HEK293 (cell line): ENCODE measurements around the gene ZNF335.
A peak's percentile ranks its signal among the peaks of the same experiment; 100 is the strongest.

Experiments used
- CTCF ChIA-PET: fragments of 350-600 bp; formaldehyde crosslinking; extraction: SDS; loops from one replicate; lab custom pipeline; 2021; ENCODE audit warnings: antibody characterized with exemption; lab: Yijun Ruan, JAX
- POLR2A ChIA-PET: fragments of 300-600 bp; formaldehyde crosslinking; extraction: SDS; loops from one replicate; lab custom pipeline; 2020; ENCODE audit warnings: antibody characterized with exemption, inconsistent platforms; lab: Yijun Ruan, JAX
- H3K27ac ChIP-seq: fragments of 200-500 bp; sonication (Bioruptor generic); 2 replicates; pipeline ENCODE4 v1.5.1; 2014; ENCODE audit warnings: low read depth, low read length, control low read depth, inconsistent platforms; ENCODE audit errors: extremely low read depth
- H3K36me3 ChIP-seq, 2 experiments: fragments of 200-500 bp in 1 of 2; sonication (Bioruptor generic) in 1 of 2; 1 replicate in 1 of 2; 2 replicates in 1 of 2; pipeline ENCODE4 v1.5.1; 2014 to 2017; ENCODE audit warnings: inconsistent platforms in 2 of 2, low read length in 2 of 2; ENCODE audit not compliant: control insufficient read depth in 2 of 2, insufficient read depth in 1 of 2
- H3K4me1 ChIP-seq: fragments of 200-500 bp; sonication (Bioruptor generic); 2 replicates; pipeline ENCODE4 v1.5.1; 2014; ENCODE audit warnings: mild to moderate bottlenecking, low read length, inconsistent platforms; ENCODE audit not compliant: control insufficient read depth, insufficient read depth
- H3K4me3 ChIP-seq: 2 replicates; pipeline ENCODE4 v1.5.1; 2011; ENCODE audit warnings: low read depth, mild to moderate bottlenecking, control low read depth, low read length, moderate library complexity
- H3K9me3 ChIP-seq: fragments of 200-500 bp; sonication (Bioruptor generic); 2 replicates; pipeline ENCODE4 v1.5.1; 2014; ENCODE audit warnings: low read depth, low read length, inconsistent platforms; ENCODE audit not compliant: control insufficient read depth, insufficient read depth
- BCL11B ChIP-seq: fragments of 450-650 bp; formaldehyde crosslinking; IDR thresholded peaks from 2 replicates; pipeline ENCODE4 v1.5.1; 2016; ENCODE audit warnings: low read depth, missing biosample characterization, missing genetic modification characterization
- GFI1B ChIP-seq: fragments of 450-650 bp; formaldehyde crosslinking; IDR thresholded peaks from 2 replicates; pipeline ENCODE4 v1.5.1; 2016; ENCODE audit warnings: missing biosample characterization, missing genetic modification characterization
- HIC1 ChIP-seq: fragments of 450-650 bp; formaldehyde crosslinking; IDR thresholded peaks from 2 replicates; pipeline ENCODE4 v1.5.1; 2016; ENCODE audit warnings: missing biosample characterization, missing genetic modification characterization
- IKZF3 ChIP-seq: fragments of 450-650 bp; IDR thresholded peaks from 2 replicates; pipeline ENCODE4 v1.5.0; 2018; ENCODE audit warnings: missing biosample characterization, mild to moderate bottlenecking, missing genetic modification characterization, moderate library complexity
- KLF9 ChIP-seq: fragments of 450-650 bp; formaldehyde crosslinking; IDR thresholded peaks from 2 replicates; pipeline ENCODE4 v1.5.1; 2016; ENCODE audit warnings: missing biosample characterization, missing genetic modification characterization, low read depth
- MEIS1 ChIP-seq: sonication (generic); formaldehyde crosslinking; IDR thresholded peaks from 2 replicates; pipeline ENCODE4 v1.8.1; 2022; ENCODE audit warnings: missing genetic modification reagents, mild to moderate bottlenecking, borderline replicate concordance
- MYNN ChIP-seq: fragments of 450-650 bp; formaldehyde crosslinking; IDR thresholded peaks from 2 replicates; pipeline ENCODE4 v1.5.1; 2016; ENCODE audit warnings: missing biosample characterization, missing genetic modification characterization, borderline replicate concordance
- OVOL3 ChIP-seq: fragments of 450-650 bp; formaldehyde crosslinking; IDR thresholded peaks from 2 replicates; pipeline ENCODE4 v1.5.1; 2016; ENCODE audit warnings: missing biosample characterization, missing genetic modification characterization
- PRDM6 ChIP-seq: fragments of 450-650 bp; formaldehyde crosslinking; IDR thresholded peaks from 2 replicates; pipeline ENCODE4 v1.5.1; 2017; ENCODE audit warnings: missing biosample characterization, missing genetic modification characterization
- REST ChIP-seq: fragments of 450-650 bp; formaldehyde crosslinking; IDR thresholded peaks from 2 replicates; pipeline ENCODE4 v1.5.1; 2016; ENCODE audit warnings: missing biosample characterization, missing genetic modification characterization
- TRIM28 ChIP-seq: IDR thresholded peaks from 2 replicates; pipeline ENCODE4 v1.6.1; 2011; ENCODE audit warnings: low read length, control low read depth, borderline replicate concordance
- WT1 ChIP-seq: fragments of 450-650 bp; formaldehyde crosslinking; IDR thresholded peaks from 2 replicates; pipeline ENCODE4 v1.5.1; 2016; ENCODE audit warnings: missing biosample characterization, missing genetic modification characterization
- ZBTB11 ChIP-seq: fragments of 450-650 bp; formaldehyde crosslinking; conservative IDR thresholded peaks from 2 replicates; pipeline ENCODE4 v1.5.1; 2016; ENCODE audit warnings: low read depth, missing biosample characterization, missing genetic modification characterization
- ZBTB48 ChIP-seq: fragments of 450-650 bp; formaldehyde crosslinking; IDR thresholded peaks from 2 replicates; pipeline ENCODE4 v1.5.1; 2016; ENCODE audit warnings: missing biosample characterization, missing genetic modification characterization
- ZFP41 ChIP-seq: fragments of 450-650 bp; formaldehyde crosslinking; IDR thresholded peaks from 2 replicates; pipeline ENCODE4 v1.5.1; 2016; ENCODE audit warnings: missing biosample characterization, missing genetic modification characterization, borderline replicate concordance
- ZIC2 ChIP-seq: fragments of 450-650 bp; formaldehyde crosslinking; IDR thresholded peaks from 2 replicates; pipeline ENCODE4 v1.5.1; 2016; ENCODE audit warnings: missing biosample characterization, missing genetic modification characterization
- ZNF112 ChIP-seq: fragments of 450-650 bp; formaldehyde crosslinking; IDR thresholded peaks from 2 replicates; pipeline ENCODE4 v1.5.0; 2017; ENCODE audit warnings: missing biosample characterization, missing genetic modification characterization
- ZNF140 ChIP-seq: fragments of 450-650 bp; formaldehyde crosslinking; IDR thresholded peaks from 2 replicates; pipeline ENCODE4 v1.5.1; 2016; ENCODE audit warnings: missing biosample characterization, missing genetic modification characterization
- ZNF211 ChIP-seq: fragments of 450-650 bp; formaldehyde crosslinking; IDR thresholded peaks from 2 replicates; pipeline ENCODE4 v1.5.1; 2016; ENCODE audit warnings: low read depth, missing biosample characterization, missing genetic modification characterization
- ZNF24 ChIP-seq: fragments of 450-650 bp; formaldehyde crosslinking; IDR thresholded peaks from 2 replicates; pipeline ENCODE4 v1.5.1; 2016; ENCODE audit warnings: missing biosample characterization, missing genetic modification characterization
- ZNF311 ChIP-seq: fragments of 450-650 bp; formaldehyde crosslinking; IDR thresholded peaks from 2 replicates; pipeline ENCODE4 v1.5.1; 2017; ENCODE audit warnings: missing biosample characterization, missing genetic modification characterization, borderline replicate concordance
- ZNF341 ChIP-seq: fragments of 450-650 bp; formaldehyde crosslinking; IDR thresholded peaks from 2 replicates; pipeline ENCODE4; 2016; ENCODE audit warnings: low read depth, missing biosample characterization, missing genetic modification characterization
- ZNF416 ChIP-seq: fragments of 450-650 bp; formaldehyde crosslinking; IDR thresholded peaks from 2 replicates; pipeline ENCODE4 v1.5.1; 2016; ENCODE audit warnings: missing biosample characterization, missing genetic modification characterization
- ZNF426 ChIP-seq: fragments of 450-650 bp; formaldehyde crosslinking; IDR thresholded peaks from 2 replicates; pipeline ENCODE4 v1.5.1; 2017; ENCODE audit warnings: missing biosample characterization, missing genetic modification characterization, mild to moderate bottlenecking, inconsistent platforms, moderate library complexity
- ZNF433 ChIP-seq: fragments of 450-650 bp; formaldehyde crosslinking; IDR thresholded peaks from 2 replicates; pipeline ENCODE4 v1.5.1; 2016; ENCODE audit warnings: missing biosample characterization, missing genetic modification characterization, low read depth
- ZNF549 ChIP-seq: fragments of 450-650 bp; IDR thresholded peaks from 2 replicates; pipeline ENCODE4 v1.5.1; 2018; ENCODE audit warnings: missing biosample characterization, missing genetic modification characterization, mild to moderate bottlenecking, inconsistent platforms, moderate library complexity
- ZNF600 ChIP-seq: fragments of 450-650 bp; formaldehyde crosslinking; IDR thresholded peaks from 2 replicates; pipeline ENCODE4 v1.5.1; 2016; ENCODE audit warnings: missing biosample characterization, missing genetic modification characterization
- ZSCAN30 ChIP-seq: fragments of 450-650 bp; IDR thresholded peaks from 2 replicates; pipeline ENCODE4 v1.5.1; 2018; ENCODE audit warnings: missing biosample characterization, mild to moderate bottlenecking, missing genetic modification characterization, moderate library complexity

ZNF335 gene

GRCh38 chr20:45935416-45936046 lies 36.5 kb downstream of the ZNF335 start:
- ChIA-PET CTCF (interaction anchor here (0.8 to 3.3 kb wide), 2 partner anchors 29 to 34 kb away, joined by 3 to 18 read pairs; no protein-coding TSS in a partner anchor), POLR2A (interaction anchor here (0.6 to 3.4 kb wide), 28 partner anchors 8 to 878 kb away, joined by 3 to 28 read pairs (median 5); partner anchors contain the start of genes ACOT8, CTSA, DNTTIP1 and NEURL2)
- 0 out of 2 replicates have a peak overlapping the region, but pooled peaks have one; percentile 42 for H3K27ac ChIP-seq
- TF ChIP-seq ZNF24 (tag by site-specific recombination) = no peak
- no peak for TF ChIP-seq ZNF416 (tag by site-specific recombination)
- TF ChIP-seq IKZF3 (tag by site-specific recombination) = no peak
- 0 out of 2 replicates have a peak, but pooled peaks have one; percentile 35 for TF ChIP-seq ZIC2 (tag by site-specific recombination)
- TF ChIP-seq OVOL3 (tag by site-specific recombination) = peak; percentile 83
- no peak for TF ChIP-seq MEIS1 (CRISPR knock-in tag)
- peak; percentile 43 for TF ChIP-seq ZBTB11 (tag by site-specific recombination)
- TF ChIP-seq ZNF426 = no peak
- TF ChIP-seq ZNF341 (tag by site-specific recombination) = no peak
- TF ChIP-seq REST (tag by site-specific recombination) = no peak
- no peak for TF ChIP-seq ZNF112 (tag by site-specific recombination)
- TF ChIP-seq ZNF311 (tag by site-specific recombination) = no peak
- TF ChIP-seq PRDM6 (tag by site-specific recombination) = peak; percentile 76
- TF ChIP-seq WT1 (tag by site-specific recombination) = no peak
- no peak for TF ChIP-seq ZBTB48 (tag by site-specific recombination)
- no peak for TF ChIP-seq ZFP41
- TF ChIP-seq ZSCAN30 (tag by site-specific recombination) = no peak
- no peak for TF ChIP-seq BCL11B
- 0 out of 2 replicates have a peak, but pooled peaks have one; percentile 21 for TF ChIP-seq GFI1B
- TF ChIP-seq ZNF549 = no peak
- TF ChIP-seq HIC1 (tag by site-specific recombination) = no peak
- TF ChIP-seq KLF9 (tag by site-specific recombination) = no peak
- TF ChIP-seq TRIM28 = no peak
- TF ChIP-seq MYNN (tag by site-specific recombination) = no peak
- TF ChIP-seq ZNF433 = no peak
- TF ChIP-seq ZNF600 = peak; percentile 19; the same call in 1 of the 2 replicates
- no peak for TF ChIP-seq ZNF140 (tag by site-specific recombination)
- TF ChIP-seq ZNF211 (tag by site-specific recombination) = no peak

More at GRCh38 chr20:45935416-45936046, 36.5 kb downstream of the ZNF335 start:
- H3K9me3 ChIP-seq = no peaks in the 10 kb centered on the region
- H3K4me1 ChIP-seq = peaks cover 9% of the 10 kb centered on the region
- H3K36me3 ChIP-seq = peaks cover 0 to 30% of the 10 kb centered on the region in 2 experiments; a peak in 1 of 3 replicates
- H3K4me3 ChIP-seq = peak overlapping the region; percentile 58
